Left cardiac atrium (tissue), 4 donors: Measurements from ENCODE around the gene PLD6. TPM values are rescaled to one million over a fixed set of nuclear protein-coding genes. Genes with fewer than 3 reads are reported as not detected.
"Not testable (repeated sequence)": the region's sequence is repeated elsewhere in the genome, so short reads cannot be mapped to it uniquely, and the experiment has no call there.

Experiments
- ATAC-seq, 2 donors: fragments of 200-7000 bp; cut with Tn5 transposase; one replicate each; pipeline ENCODE4 v1.9.1; 2020; ENCODE audit warnings: mild to moderate bottlenecking in 2 of 2, moderate library complexity in 2 of 2
- DNase-seq: peaks from one replicate; pipeline ENCODE4 v3.0.0-alpha.2; 2020
- intact Hi-C, 2 donors: fragments of 100-400 bp; cut with DNase I; formaldehyde crosslinking; loops; one replicate each; pipeline versions ENCODE4 v1.14.1 to v1.15.1; 2022 to 2023
- total RNA-seq, 2 donors: library from RNA; stranded (reverse); fragmentation: NEBNext Ultra II Directional; extraction: Animal tissue kit (Norgen Biotek cat#: 25700); gene quantifications; one replicate each; pipeline ENCODE4 v1.2.1, GENCODE V29; 2021
- donor health status: DM: no; HTN: yes; CAD: no.
- donor health status: DM: no; HTN: yes; CAD: no; lungs with severe emphysema.
- donor health status: DM: yes; HTN: yes; CAD: no.
- donor health status: Dilated cardiomyopathy.

The PLD6 gene
- total RNA-seq, 2 donors from 2014 or later, result 5.6 to 5.8 TPM

DNA sequence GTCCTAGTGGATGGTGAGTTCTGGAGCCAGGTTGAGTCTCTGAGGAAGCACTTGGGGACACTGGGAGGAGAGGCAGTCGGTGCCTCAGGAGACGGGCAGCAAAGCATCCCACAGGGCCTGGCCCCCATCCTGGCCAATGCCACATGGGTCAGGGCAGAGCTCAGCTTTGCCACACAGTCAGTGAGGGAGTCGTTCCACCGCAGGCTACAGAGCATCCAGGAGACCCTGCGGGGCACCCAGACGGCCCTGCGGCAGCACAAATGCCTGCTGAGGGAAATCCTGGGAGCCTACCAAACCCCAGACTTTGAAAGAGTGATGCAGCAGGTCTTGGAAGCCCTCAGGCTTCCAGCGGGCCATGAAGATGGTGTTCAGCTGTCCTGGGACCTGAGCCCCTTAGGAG, 39.7 kb downstream of the PLD6 start:
- DNase-seq, result no peak
- intact Hi-C loops, result no loop called here
- no peak for ATAC-seq

- intact Hi-C loops, result no loop called here
- DNase-seq (no peak), ATAC-seq (no peak)
Observed at GRCh38 chr17:17165666-17166308, 40.3 kb downstream of the PLD6 start.

DNA sequence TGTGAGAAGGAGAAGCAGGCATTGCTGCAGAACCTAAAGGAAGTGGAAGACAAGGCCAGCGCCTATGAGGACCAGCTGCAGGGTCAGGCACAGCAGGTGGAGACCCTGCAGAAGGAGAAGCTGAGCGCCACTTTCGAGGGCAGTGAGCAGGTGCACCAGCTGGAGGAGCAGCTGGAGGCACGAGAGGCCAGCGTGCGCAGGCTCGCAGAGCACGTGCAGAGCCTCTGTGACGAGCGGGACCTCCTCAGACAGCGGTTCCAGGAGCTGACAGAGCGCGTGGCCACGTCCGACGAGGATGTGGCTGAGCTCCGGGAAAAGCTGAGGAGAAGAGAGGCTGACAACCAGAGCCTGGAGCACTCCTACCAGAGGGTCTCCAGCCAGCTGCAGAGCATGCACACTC, 41.5 kb downstream of the PLD6 start:
- no peak for DNase-seq
- intact Hi-C loops, result no loop called here
- ATAC-seq, result no peak

GRCh38 chr17:17164156-17164555, 42.0 kb downstream of the PLD6 start:
- intact Hi-C loops, result no loop called here
- DNase-seq (no peak), ATAC-seq (no peak)

GRCh38 chr17:17161759-17162158, 44.4 kb downstream of the PLD6 start:
- intact Hi-C loops, result no loop called here
- ATAC-seq (no peak), DNase-seq (no peak)

DNA sequence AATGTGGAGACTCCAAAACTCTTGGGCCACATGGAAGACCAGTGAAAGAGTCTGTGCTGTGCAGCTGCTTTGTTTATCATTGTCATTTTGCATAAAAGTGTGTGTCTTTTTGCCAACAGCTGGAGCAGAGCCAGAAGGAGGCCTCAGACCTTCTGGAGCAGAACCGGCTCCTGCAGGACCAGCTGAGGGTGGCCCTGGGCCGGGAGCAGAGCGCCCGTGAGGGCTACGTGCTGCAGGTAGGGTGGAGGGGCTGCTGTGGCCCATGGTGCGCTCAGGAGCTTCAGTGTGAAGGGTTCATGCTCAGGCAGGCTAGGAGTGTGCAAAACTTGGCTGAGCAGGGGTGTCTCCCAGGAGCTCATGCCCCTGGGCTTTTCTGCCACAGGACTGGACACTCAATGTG, 45.0 kb downstream of the PLD6 start:
- intact Hi-C loops, result no loop called here
- DNase-seq (no peak), ATAC-seq (no peak)

DNA sequence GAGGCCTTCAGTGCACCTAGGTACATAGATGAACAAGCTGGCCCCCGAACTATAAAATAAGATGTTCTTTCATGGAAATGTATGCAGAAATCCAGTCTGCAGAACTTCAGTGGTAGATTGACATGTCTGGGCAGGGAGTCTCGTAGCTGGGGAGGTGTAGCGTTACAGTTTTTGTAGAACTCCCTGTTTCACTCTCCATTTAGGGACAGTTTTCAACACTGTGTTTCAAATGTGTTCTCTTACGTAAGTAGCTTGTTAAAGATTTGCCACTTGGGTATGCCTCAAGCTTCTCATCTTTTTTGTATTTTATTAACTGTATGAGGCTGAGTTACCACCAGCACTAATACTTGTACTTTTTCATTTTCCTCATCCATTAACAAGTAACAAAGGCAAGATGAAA, 46.6 kb downstream of the PLD6 start:
- intact Hi-C loops, result no loop called here
- no peak for DNase-seq
- no peak for ATAC-seq

DNA sequence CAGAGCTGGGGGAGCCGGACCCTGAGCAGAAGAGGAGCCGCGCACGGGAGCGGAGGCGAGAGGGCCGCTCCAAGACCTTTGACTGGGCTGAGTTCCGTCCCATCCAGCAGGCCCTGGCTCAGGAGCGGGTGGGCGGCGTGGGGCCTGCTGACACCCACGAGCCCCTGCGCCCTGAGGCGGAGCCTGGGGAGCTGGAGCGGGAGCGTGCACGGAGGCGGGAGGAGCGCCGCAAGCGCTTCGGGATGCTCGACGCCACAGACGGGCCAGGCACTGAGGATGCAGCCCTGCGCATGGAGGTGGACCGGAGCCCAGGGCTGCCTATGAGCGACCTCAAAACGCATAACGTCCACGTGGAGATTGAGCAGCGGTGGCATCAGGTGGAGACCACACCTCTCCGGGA, 47.6 kb downstream of the PLD6 start:
- intact Hi-C loops, result not testable (repeated sequence)

GRCh38 chr17:17157041-17157440, 49.1 kb downstream of the PLD6 start:
- DNase-seq (no peak), ATAC-seq (no peak)
- intact Hi-C loops, result no loop called here

More for the DNA sequence above, 47.6 kb downstream of the PLD6 start:
- not testable (repeated sequence) for DNase-seq, ATAC-seq

DNA sequence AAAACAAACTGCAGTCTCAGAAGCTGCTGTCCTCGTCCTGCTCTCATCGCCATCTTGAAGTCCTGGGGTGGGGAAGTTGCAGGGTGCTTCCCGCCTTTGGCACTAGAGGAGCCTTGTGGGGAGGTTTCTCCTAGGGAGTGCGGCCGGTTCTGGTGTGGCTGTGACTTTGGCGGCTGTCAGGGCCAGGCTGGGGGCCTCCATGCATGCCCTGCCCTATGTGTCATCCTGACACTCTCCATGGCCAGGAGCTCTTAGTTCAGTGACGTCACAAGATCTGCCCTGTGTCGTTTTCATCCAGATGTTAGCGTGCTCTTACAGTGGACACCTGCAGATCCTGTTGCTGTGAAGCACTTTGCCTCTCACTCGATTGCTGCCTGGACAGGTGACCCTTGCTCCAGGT, 49.6 kb downstream of the PLD6 start:
- ATAC-seq (no peak), DNase-seq (no peak)
- intact Hi-C loops, result no loop called here

DNA sequence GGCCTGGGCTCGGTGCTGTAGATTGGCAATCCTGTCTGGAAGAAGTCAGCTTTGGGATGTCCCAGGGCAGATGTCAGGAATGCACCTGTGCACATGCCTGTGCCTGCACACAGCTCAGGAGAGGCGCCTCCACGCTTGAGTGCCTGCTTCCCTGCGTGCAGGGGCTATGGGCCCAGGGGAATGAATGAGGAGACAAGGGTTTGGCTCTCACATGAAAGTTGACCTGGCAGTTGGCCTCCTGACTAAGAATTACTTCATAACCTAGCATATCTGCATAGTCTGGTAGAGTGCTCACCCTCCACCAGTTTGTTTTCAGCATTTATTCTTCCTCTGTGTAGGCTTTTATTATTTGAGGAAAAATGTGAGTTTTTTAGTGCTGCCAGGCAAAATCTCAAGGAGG, 50.0 kb downstream of the PLD6 start:
- intact Hi-C loops, result no loop called here
- no peak for ATAC-seq
- no peak for DNase-seq

DNA sequence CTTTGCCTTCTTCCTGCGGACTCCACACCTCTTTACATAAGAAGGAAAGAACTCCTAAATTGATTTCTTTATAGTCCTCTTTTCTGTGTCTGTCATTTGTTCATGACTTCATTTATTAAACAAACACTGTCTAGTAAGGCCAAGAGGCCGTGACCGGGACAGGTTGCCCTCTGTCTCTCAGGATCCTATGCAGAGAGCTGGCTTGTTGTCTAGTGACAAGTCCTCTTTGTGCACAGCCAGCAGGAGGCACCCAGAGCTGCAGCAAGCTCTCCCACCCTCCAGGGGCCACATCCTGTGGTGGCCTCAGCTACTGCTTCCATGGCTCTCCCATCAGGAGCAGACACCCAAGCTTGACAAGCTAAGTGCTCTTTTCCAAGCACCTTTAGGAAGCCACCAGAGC, 50.6 kb downstream of the PLD6 start:
- ATAC-seq, result no peak
- intact Hi-C loops, result no loop called here
- DNase-seq, result no peak

DNA sequence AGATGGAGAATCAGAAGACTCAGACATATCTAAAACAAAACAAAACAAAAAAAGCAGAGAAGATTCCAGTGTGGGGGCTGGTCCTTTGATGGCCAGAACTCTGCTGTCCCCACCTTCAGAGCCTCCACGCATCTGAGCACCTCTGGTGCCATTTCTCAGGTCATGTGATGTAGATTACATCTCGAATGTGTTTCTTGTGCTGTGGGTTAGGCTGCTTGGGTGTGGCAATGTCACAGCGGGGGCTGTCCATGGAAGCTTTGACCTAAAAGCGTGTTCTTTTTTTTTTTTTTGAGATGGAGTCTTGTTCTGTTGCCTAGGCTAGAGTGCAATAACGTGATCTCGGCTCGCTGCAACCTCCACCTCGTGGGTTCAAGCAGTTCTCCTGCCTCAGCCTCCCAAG, 51.2 kb downstream of the PLD6 start:
- DNase-seq, result no peak
- intact Hi-C loops, result no loop called here
- ATAC-seq, result no peak

- ATAC-seq (no peak), DNase-seq (no peak)
- intact Hi-C loops, result no loop called here
Observed at GRCh38 chr17:17154556-17154955, 51.6 kb downstream of the PLD6 start.

DNA sequence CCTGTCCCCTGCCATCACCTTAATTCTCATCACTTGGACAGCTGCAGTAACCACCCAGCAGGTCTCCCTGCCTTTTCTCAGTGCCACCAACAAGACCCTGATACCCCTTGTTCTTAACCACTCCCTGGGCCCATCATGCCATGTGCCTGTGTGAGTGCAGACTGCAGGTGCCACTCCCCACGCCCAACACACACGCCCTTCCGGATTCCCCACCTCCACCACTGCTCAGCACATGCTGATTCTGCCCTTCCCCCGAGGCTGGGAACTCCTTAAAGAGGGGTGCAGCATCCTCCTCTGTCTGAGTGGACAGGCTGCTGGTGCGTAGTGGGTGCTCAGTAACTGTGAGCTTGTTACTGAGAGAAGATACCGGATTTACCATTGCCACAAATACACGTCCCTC, 52.4 kb downstream of the PLD6 start:
- intact Hi-C loops, result no loop called here
- DNase-seq, result no peak

DNA sequence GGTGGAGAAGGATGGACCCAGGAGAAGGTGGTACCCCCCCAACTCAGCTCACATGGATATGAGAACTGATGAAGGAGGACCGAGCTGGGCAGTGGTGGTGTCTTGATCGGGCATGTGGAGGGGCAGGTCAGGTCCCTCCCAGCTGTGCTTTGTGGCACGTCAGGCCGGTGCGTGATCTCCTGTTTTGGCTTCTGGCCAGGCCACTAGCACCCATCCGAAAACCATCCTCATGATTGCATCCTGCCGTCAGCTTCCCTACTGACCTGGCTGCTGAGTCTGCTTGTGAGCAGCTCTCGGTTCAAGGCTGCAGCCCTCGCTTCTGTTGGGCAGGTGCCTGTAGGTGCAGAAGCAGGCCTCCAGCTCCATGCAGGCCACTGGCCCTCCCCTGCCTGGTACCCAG, 53.1 kb downstream of the PLD6 start:
- DNase-seq (no peak), ATAC-seq (no peak)
- intact Hi-C loops, result no loop called here

More for the DNA sequence above, 52.4 kb downstream of the PLD6 start:
- ATAC-seq, result no peak

DNA sequence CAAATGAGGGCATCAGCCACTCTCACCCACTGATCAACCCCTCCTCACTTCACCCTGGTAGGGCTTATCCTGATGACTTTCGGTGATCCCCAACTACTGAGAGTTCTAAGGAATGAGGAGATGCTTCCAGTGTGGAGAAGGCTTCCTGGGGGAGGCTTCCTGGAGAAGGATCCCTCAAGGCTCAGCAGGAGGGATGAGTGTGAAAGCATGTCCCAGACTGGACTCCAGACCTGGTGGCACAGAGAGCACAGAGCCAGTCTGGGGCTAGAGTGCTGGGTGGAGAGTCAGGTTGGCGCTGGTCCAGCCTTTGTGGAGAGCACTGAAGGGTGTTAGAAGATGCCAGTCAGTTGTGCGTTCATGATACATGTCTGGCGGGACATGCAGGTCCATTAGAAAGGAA, 53.7 kb downstream of the PLD6 start:
- peak; percentile 74 to 78 for ATAC-seq
- intact Hi-C loops, result no loop called here
- DNase-seq, result peak; percentile 74

GRCh38 chr17:17151962-17152361, 54.2 kb downstream of the PLD6 start:
- ATAC-seq, result peak; percentile 95 to 96
- DNase-seq, result peak; percentile 92
- intact Hi-C loops, result no loop called here

DNA sequence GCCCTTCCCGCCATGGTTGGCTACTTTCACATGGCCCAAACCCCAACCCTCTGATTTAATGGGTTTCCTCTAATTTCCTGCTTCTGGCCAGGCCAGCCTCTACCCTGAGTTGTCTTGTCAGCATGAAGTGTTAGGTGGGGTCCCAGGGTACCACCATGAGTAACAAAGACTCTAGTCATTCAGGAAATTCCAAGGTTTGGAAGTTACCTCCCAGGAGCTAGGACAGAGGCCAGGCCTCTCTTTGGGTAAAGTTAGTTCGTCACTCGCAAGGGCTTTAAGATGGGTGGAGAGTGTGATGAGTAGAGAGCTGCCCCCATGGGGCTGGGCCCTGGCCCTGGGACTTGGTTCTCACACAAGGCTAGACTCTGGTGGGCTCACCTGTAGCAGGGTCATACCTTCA, 54.6 kb downstream of the PLD6 start:
- intact Hi-C loops, result no loop called here
- no peak for DNase-seq
- no peak for ATAC-seq

- DNase-seq, result no peak
- intact Hi-C loops, result no loop called here
- ATAC-seq, result no peak
Observed at GRCh38 chr17:17151055-17151454, 55.1 kb downstream of the PLD6 start.
